ENCODE data around the gene MGA. TPM values are rescaled to one million over a fixed set of nuclear protein-coding genes. Genes with fewer than 3 reads are reported as not detected.
"Not testable (repeated sequence)": the region's sequence is repeated elsewhere in the genome, so short reads cannot be mapped to it uniquely, and the experiment has no call there.

Gene MGA
- total RNA-seq, 2 donors from 2014 or later, result 28.8 to 45.5 TPM

GRCh38 chr15:41730543-41730942 is 70.3 kb downstream of the MGA start:
- 54 to 78% methylated on average over 4 of the region's 4 CpGs for WGBS, 2 donors
- H3K4me1 ChIP-seq, result no peaks in the 10 kb centered on the region
- no peaks in the 10 kb centered on the region for H3K9me3 ChIP-seq
- H3K27ac ChIP-seq, result no peak overlapping the region
- no peak overlapping the region for H3K4me3 ChIP-seq
- peaks cover 5% of the 10 kb centered on the region in 2 donors for H3K36me3 ChIP-seq (replicated peaks in 1 of 2; ENCODE audit: insufficient read depth in 1 of 2, low read depth in 2 of 2)
- intact Hi-C loops (cut with DNase I), result no loop called here
- ATAC-seq, result no peak
- no peak for DNase-seq
- H3K27me3 ChIP-seq, result no peaks in the 10 kb centered on the region
- TF ChIP-seq CTCF (IDR thresholded peaks at IDR 0.05), result no peak
- no peak for TF ChIP-seq POLR2A (IDR thresholded peaks at IDR 0.05)

GRCh38 chr15:41732483-41732882 is 72.3 kb downstream of the MGA start:
- Histone ChIP-seq H3K27ac (no peak overlapping the region), H3K9me3 (no peaks in the 10 kb centered on the region), H3K4me1 (no peaks in the 10 kb centered on the region), H3K36me3 (replicated peaks in 1 of 2; ENCODE audit: insufficient read depth in 1 of 2, low read depth in 2 of 2) (peaks cover 5 to 15% of the 10 kb centered on the region in 2 donors), H3K27me3 (no peaks in the 10 kb centered on the region), H3K4me3 (no peak overlapping the region)
- WGBS, 2 donors, result 95 to 96% methylated on average over 1 of the region's 1 CpG
- intact Hi-C loops (cut with DNase I), result no loop called here
- DNase-seq (no peak), ATAC-seq (no peak)
- no peak for TF ChIP-seq POLR2A (IDR thresholded peaks at IDR 0.05)
- no peak for TF ChIP-seq CTCF (IDR thresholded peaks at IDR 0.05)

GRCh38 chr15:41734079-41734478 is 73.9 kb downstream of the MGA start:
- 92 to 94% methylated on average over 4 of the region's 4 CpGs for WGBS, 2 donors
- Histone ChIP-seq H3K4me1 (no peaks in the 10 kb centered on the region), H3K4me3 (no peak overlapping the region), H3K27me3 (no peaks in the 10 kb centered on the region), H3K27ac (no peak overlapping the region), H3K9me3 (no peaks in the 10 kb centered on the region), H3K36me3 (replicated peaks in 1 of 2; ENCODE audit: insufficient read depth in 1 of 2, low read depth in 2 of 2) (peaks cover 5 to 15% of the 10 kb centered on the region in 2 donors)
- TF ChIP-seq CTCF (IDR thresholded peaks at IDR 0.05) (no peak), POLR2A (IDR thresholded peaks at IDR 0.05) (no peak)
- intact Hi-C loops (cut with DNase I), result no loop called here
- ATAC-seq, result no peak
- no peak for DNase-seq

GRCh38 chr15:41735046-41735445 is 74.8 kb downstream of the MGA start:
- 81 to 82% methylated on average over 4 of the region's 4 CpGs for WGBS, 2 donors
- no peak overlapping the region for H3K4me3 ChIP-seq
- H3K9me3 ChIP-seq, result no peaks in the 10 kb centered on the region
- no peaks in the 10 kb centered on the region for H3K4me1 ChIP-seq
- DNase-seq (no peak), ATAC-seq (no peak)
- H3K36me3 ChIP-seq (replicated peaks in 1 of 2; ENCODE audit: insufficient read depth in 1 of 2, low read depth in 2 of 2), result peaks cover 5 to 16% of the 10 kb centered on the region in 2 donors
- no peak overlapping the region for H3K27ac ChIP-seq
- intact Hi-C loops (cut with DNase I), result no loop called here
- TF ChIP-seq POLR2A (IDR thresholded peaks at IDR 0.05) (no peak), CTCF (IDR thresholded peaks at IDR 0.05) (no peak)
- H3K27me3 ChIP-seq, result no peaks in the 10 kb centered on the region

GRCh38 chr15:41735492-41735891 is 75.3 kb downstream of the MGA start:
- intact Hi-C loops (cut with DNase I); H3K27ac ChIP-seq; H3K4me1 ChIP-seq; H3K4me3 ChIP-seq; DNase-seq; H3K27me3 ChIP-seq; ATAC-seq; H3K9me3 ChIP-seq: not testable (repeated sequence)
- H3K36me3 ChIP-seq (replicated peaks in 1 of 2; ENCODE audit: insufficient read depth in 1 of 2, low read depth in 2 of 2), result peaks cover 5 to 16% of the 10 kb centered on the region in 2 donors
- 93% methylated on average over 10 of the region's 10 CpGs for whole genome bisulfite sequencing, 2 donors
